HepG2 (cell line): ENCODE results near the gene C10orf67. TPM values are rescaled to one million over a fixed set of nuclear protein-coding genes. Genes with fewer than 3 reads are reported as not detected.

Experiments
- ATAC-seq: fragments of 200-7000 bp; cut with Tn5 transposase; 3 replicates; pipeline ENCODE4 v1.9.1; 2020; ENCODE audit warnings: mild to moderate bottlenecking, moderate library complexity
- BruUV-seq: library from RNA; stranded (reverse); fragments of 400-500 nt; replicated peaks from 2 replicates; lab custom pipeline; 2021; lab: Mats Ljungman, UMichigan
- CTCF ChIA-PET: fragments of 300-600 bp; formaldehyde crosslinking; extraction: SDS; loops from one replicate; lab custom pipeline; 2021; ENCODE audit warnings: low total read pairs, inconsistent platforms, low intra/inter-chr PET ratio; lab: Yijun Ruan, JAX
- POLR2A ChIA-PET: fragments of 350-600 bp; sonication (Branson Sonifier 250); formaldehyde crosslinking; loops from one replicate; lab custom pipeline; 2020; ENCODE audit warnings: antibody characterized with exemption, inconsistent platforms; lab: Yijun Ruan, JAX
- DNase-seq: peaks from one replicate; pipeline ENCODE4 v3.0.0-alpha.2; 2015; ENCODE audit warnings: low spot score
- FAIRE-seq: peaks from 3 replicates; lab custom pipeline; 2011; peaks lifted over from hg19 to GRCh38; lab: Jason Lieb, UNC
- H2AFZ ChIP-seq: one replicate; pipeline ENCODE4 v1.6.1; 2011; ENCODE audit warnings: low read length, inconsistent platforms
- H3K27ac ChIP-seq: fragments of 300-600 bp; 3 replicates; pipeline ENCODE4 v1.8.0; 2011; ENCODE audit warnings: mixed run types, mild to moderate bottlenecking, mixed read lengths, low read length, inconsistent platforms; ENCODE audit not compliant: insufficient read depth; ENCODE audit errors: extremely low read length
- H3K27me3 ChIP-seq, 2 experiments: fragments of 200-600 bp in 1 of 2; 2 replicates in 1 of 2; 3 replicates in 1 of 2; pipeline versions ENCODE4 v1.6.0 to v1.8.0; 2011; ENCODE audit warnings: low read length in 2 of 2, mild to moderate bottlenecking in 2 of 2, moderate library complexity in 2 of 2, inconsistent platforms in 1 of 2; ENCODE audit not compliant: insufficient read depth in 2 of 2, control insufficient read depth in 1 of 2
- H3K36me3 ChIP-seq, 2 experiments: fragments of 200-600 bp in 1 of 2; replicated peaks in 1 of 2; 2 replicates in 1 of 2; 3 replicates in 1 of 2; pipeline versions ENCODE4 v1.5.1 to v1.8.0; 2011; ENCODE audit warnings: low read length in 2 of 2, inconsistent platforms in 1 of 2; ENCODE audit not compliant: insufficient read depth in 2 of 2, control insufficient read depth in 1 of 2
- H3K4me1 ChIP-seq: 2 replicates; pipeline ENCODE4 v1.5.1; 2012; ENCODE audit warnings: low read length, inconsistent platforms; ENCODE audit not compliant: insufficient read depth
- H3K4me2 ChIP-seq: 2 replicates; pipeline ENCODE4 v1.6.0; 2011; ENCODE audit warnings: low read depth, low read length, inconsistent platforms
- H3K4me3 ChIP-seq, 3 experiments: fragments of 200-600 bp in 1 of 3; sonication (generic), shearing (Covaris generic) in 1 of 3; replicated peaks in 1 of 3; 2 replicates each; pipeline ENCODE4 v1.5.1; 2011 to 2016; ENCODE audit warnings: low read length in 3 of 3, inconsistent platforms in 2 of 3, low read depth in 2 of 3, mild to moderate bottlenecking in 2 of 3, control low read depth in 1 of 3, mixed read lengths in 1 of 3; ENCODE audit not compliant: insufficient read depth in 1 of 3
- H3K79me2 ChIP-seq: one replicate; pipeline ENCODE4 v1.6.1; 2011; ENCODE audit warnings: low read length, inconsistent platforms; ENCODE audit not compliant: insufficient read depth
- H3K9ac ChIP-seq: 2 replicates; pipeline ENCODE4 v1.6.0; 2011; ENCODE audit warnings: mild to moderate bottlenecking, low read depth, low read length, inconsistent platforms; ENCODE audit not compliant: insufficient read depth
- H3K9me3 ChIP-seq: 2 replicates; pipeline ENCODE4 v1.5.1; 2012; ENCODE audit warnings: mild to moderate bottlenecking, low read length
- H4K20me1 ChIP-seq: 2 replicates; pipeline ENCODE4 v1.6.0; 2011; ENCODE audit warnings: inconsistent platforms, mild to moderate bottlenecking, low read length, moderate library complexity; ENCODE audit not compliant: insufficient read depth
- ARNTL ChIP-seq: sonication (generic); formaldehyde crosslinking; IDR thresholded peaks from 2 replicates; pipeline ENCODE4 v1.4.0; 2020; ENCODE audit warnings: mild to moderate bottlenecking, missing genetic modification reagents
- CEBPG ChIP-seq: IDR thresholded peaks from 2 replicates; pipeline ENCODE4 v1.6.1; 2016
- DNMT3B ChIP-seq: conservative IDR thresholded peaks from 2 replicates; pipeline ENCODE4 v1.6.1; 2016; ENCODE audit warnings: missing biosample characterization, control low read depth
- HDAC2 ChIP-seq: sonication (generic); formaldehyde crosslinking; IDR thresholded peaks from 2 replicates; pipeline ENCODE4 v1.4.0; 2020; ENCODE audit warnings: missing genetic modification reagents
- MAFF ChIP-seq: IDR thresholded peaks from 2 replicates; pipeline ENCODE4 v1.6.1; 2011; ENCODE audit warnings: low read depth, low read length, improper control_type of control experiment
- MBD4 ChIP-seq: IDR thresholded peaks from 2 replicates; pipeline ENCODE4 v1.6.1; 2012; ENCODE audit warnings: low read length, inconsistent platforms, borderline replicate concordance
- NFE2L2 ChIP-seq: fragments of 150-350 bp; IDR thresholded peaks from 2 replicates; pipeline ENCODE4 v1.6.1; 2014; ENCODE audit warnings: low read length
- NONO ChIP-seq, 2 experiments: fragments of 450-650 bp in 1 of 2; sonication (generic) in 1 of 2; formaldehyde crosslinking in 1 of 2; IDR thresholded peaks in 1 of 2; conservative IDR thresholded peaks in 1 of 2; 2 replicates each; pipeline versions ENCODE4 v1.6.1 to v1.8.0; 2017 to 2022; ENCODE audit warnings: mild to moderate bottlenecking in 1 of 2, missing genetic modification reagents in 1 of 2, moderate library complexity in 1 of 2
- POLR2G ChIP-seq: fragments of 200-400 bp; formaldehyde crosslinking; IDR thresholded peaks from 2 replicates; pipeline ENCODE4 v1.6.1; 2018; ENCODE audit warnings: mild to moderate bottlenecking, low read depth, low read length, moderate library complexity
- RBFOX2 ChIP-seq: fragments of 200-400 bp; formaldehyde crosslinking; IDR thresholded peaks from 2 replicates; pipeline ENCODE4 v1.6.1; 2017; ENCODE audit warnings: low read depth, mild to moderate bottlenecking, low read length
- RXRB ChIP-seq: IDR thresholded peaks from 2 replicates; pipeline ENCODE4 v1.6.1; 2016; ENCODE audit warnings: borderline replicate concordance, missing genetic modification reagents, missing compliant biosample characterization
- SOX5 ChIP-seq: IDR thresholded peaks from 2 replicates; pipeline ENCODE4 v1.6.1; 2016; ENCODE audit warnings: borderline replicate concordance
- ZKSCAN5 ChIP-seq: sonication (generic); formaldehyde crosslinking; IDR thresholded peaks from 2 replicates; pipeline ENCODE4 v1.5.1; 2020; ENCODE audit warnings: mild to moderate bottlenecking, missing genetic modification reagents
- ZNF207 ChIP-seq: fragments of 450-650 bp; IDR thresholded peaks from 2 replicates; pipeline ENCODE4 v1.6.1; 2016; ENCODE audit warnings: antibody characterized with exemption, borderline replicate concordance
- ZNF335 ChIP-seq: sonication (generic); formaldehyde crosslinking; IDR thresholded peaks from 2 replicates; pipeline ENCODE4 v1.4.0; 2020; ENCODE audit warnings: missing genetic modification reagents
- ZNF530 ChIP-seq: sonication (generic); formaldehyde crosslinking; IDR thresholded peaks from 2 replicates; pipeline ENCODE4 v1.5.0; 2020; ENCODE audit warnings: low read depth, mild to moderate bottlenecking, missing genetic modification reagents
- ZNF644 ChIP-seq: IDR thresholded peaks from 2 replicates; pipeline ENCODE4 v1.6.1; 2016; ENCODE audit warnings: low read depth
- ZNF768 ChIP-seq: sonication (generic); formaldehyde crosslinking; IDR thresholded peaks from 2 replicates; pipeline ENCODE4 v1.4.0; 2020; ENCODE audit warnings: missing genetic modification reagents
- ZNF788 ChIP-seq: sonication (generic); formaldehyde crosslinking; IDR thresholded peaks from 2 replicates; pipeline ENCODE4 v1.5.0; 2020; ENCODE audit warnings: mild to moderate bottlenecking, missing genetic modification reagents, borderline replicate concordance
- WGBS: methylation state at CpG from one replicate; pipeline ENCODE4 v1.1.6; 2017; ENCODE audit warnings: low lambda C conversion rate; 5-methylcytosine and 5-hydroxymethylcytosine counted together
- in situ Hi-C: cut with HindIII; loops from 2 replicates; pipeline ENCODE4 v1.10.0; 2017; ENCODE audit warnings: low pct_unique_long_range_greater_than_20kb; ENCODE audit not compliant: extremely low pct_ligation_motif_present
- intact Hi-C: fragments of 100-400 bp; cut with micrococcal nuclease; formaldehyde crosslinking; loops from one replicate; pipeline ENCODE4 v1.10.0; 2022; ENCODE audit not compliant: unreplicated experiment
- polyA plus RNA-seq, 8 experiments: library from polyadenylated mRNA; depleted of rRNA in 3 of 8; stranded (reverse) in 7 of 8; unstranded in 1 of 8; fragments of >200 nt; fragmentation: Illumina TruSeq in 4 of 8; extraction: Trizol in 4 of 8; gene quantifications; 2 replicates each; pipeline versions ENCODE4 v1.2.1 to v1.2.3, GENCODE V29; 2011 to 2016; ENCODE audit warnings: low read depth in 4 of 8, missing spikeins in 1 of 8, mixed read lengths in 1 of 8; ENCODE audit not compliant: insufficient read depth in 1 of 8
- total RNA-seq, 5 experiments: library from RNA; depleted of rRNA; stranded (reverse); fragments of >200 nt; fragmentation: Illumina TruSeq; extraction: Trizol; gene quantifications; 2 replicates each; pipeline ENCODE4 v1.2.3, GENCODE V29; 2016; ENCODE audit warnings: low read depth in 1 of 5
- TF ChIP-seq, protein P1 (sequence below): sonication (generic); formaldehyde crosslinking; IDR thresholded peaks from 2 replicates; pipeline ENCODE4 v1.4.0; 2020; ENCODE audit warnings: missing genetic modification reagents, mild to moderate bottlenecking, borderline replicate concordance
- TF ChIP-seq, protein P2 (sequence below): sonication (generic); formaldehyde crosslinking; IDR thresholded peaks from 2 replicates; pipeline ENCODE4 v1.4.0; 2020; ENCODE audit warnings: missing genetic modification reagents
- TF ChIP-seq, protein P3 (sequence below): IDR thresholded peaks from 2 replicates; pipeline ENCODE4 v1.6.1; 2018; ENCODE audit warnings: missing genetic modification reagents

The C10orf67 gene
- total and polyA plus RNA-seq, 2 of the 13 experiments (the other 11 are each of a cell fraction or from before 2014, with no cell fraction given) = not detected

DNA sequence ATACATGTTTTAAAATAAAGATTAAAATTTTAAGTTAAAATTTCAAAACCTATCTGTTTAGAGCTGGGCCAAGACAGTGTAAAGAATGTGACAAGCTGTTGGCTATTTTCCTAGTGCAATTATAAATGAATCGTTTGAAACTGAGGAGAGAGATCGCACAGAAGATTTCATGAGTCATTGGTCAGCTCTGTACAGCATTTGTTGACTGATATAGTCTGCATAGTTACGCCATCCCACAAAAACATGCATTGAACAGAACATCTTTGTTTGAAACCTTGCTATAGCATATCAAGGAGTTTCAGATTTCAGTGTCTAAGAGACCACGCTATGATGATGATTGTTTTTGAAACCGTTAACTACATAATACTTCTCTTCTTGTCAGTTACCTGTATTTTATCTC lies 1.3 kb upstream of the C10orf67 start:
- H3K27ac ChIP-seq = peak overlapping the region; percentile 40
- FAIRE-seq = peak; percentile 84
- BruUV-seq = no TSS peak
- DNase-seq = peak; percentile 94
- H3K36me3 ChIP-seq = no peaks in the 10 kb centered on the region
- H3K9ac ChIP-seq = 0 out of 2 replicates have a peak overlapping the region, but pooled peaks have one; percentile 10
- WGBS = under 1% methylated on average over 5 of the region's 5 CpGs
- H3K4me1 ChIP-seq = peaks cover 35% of the 10 kb centered on the region
- no peaks in the 10 kb centered on the region for H4K20me1 ChIP-seq
- H3K4me3 ChIP-seq = peak overlapping the region in 1 of 3 experiments; percentile 9; a peak in 1 of 6 replicates
- peak overlapping the region; percentile 3; the same call in 1 of the 2 replicates for H3K4me2 ChIP-seq
- peaks cover 2 to 6% of the 10 kb centered on the region in 2 experiments; a peak in 2 of 5 replicates for H3K27me3 ChIP-seq
- no peak overlapping the region for H2AFZ ChIP-seq
- in situ Hi-C loops (no loop called here), intact Hi-C loops (loop anchor here (5.0 kb wide), 1 partner anchor 91 kb away; the partner anchor contains the start of gene OTUD1)
- peak; percentile 92 for ATAC-seq
- ChIA-PET CTCF (no interaction called here), POLR2A (no interaction called here)
- H3K9me3 ChIP-seq = no peaks in the 10 kb centered on the region
- no peaks in the 10 kb centered on the region for H3K79me2 ChIP-seq
- TF ChIP-seq ZNF207 (no peak), RBFOX2 (no peak), ZNF644 (CRISPR knock-in tag) (0 out of 2 replicates have a peak, but pooled peaks have one; percentile 22), MBD4 (no peak), ZNF335 (CRISPR knock-in tag) (no peak), POLR2G (no peak), ARNTL (CRISPR knock-in tag) (no peak), ZNF530 (CRISPR knock-in tag) (no peak), ZNF788 (CRISPR knock-in tag) (no peak), DNMT3B (CRISPR knock-in tag) (no peak), HDAC2 (peak; percentile 50; the same call in 1 of the 2 replicates), RXRB (CRISPR knock-in tag) (peak; percentile 59; the same call in 1 of the 2 replicates), ZNF768 (CRISPR knock-in tag) (no peak), CEBPG (CRISPR knock-in tag) (peak; percentile 84), ZKSCAN5 (CRISPR knock-in tag) (no peak), MAFF (0 out of 2 replicates have a peak, but pooled peaks have one; percentile 9), SOX5 (CRISPR knock-in tag) (peak; percentile 65; the same call in 1 of the 2 replicates), NONO (IDR thresholded peaks at IDR 0.05) (no peak), NONO (CRISPR knock-in tag; conservative IDR thresholded peaks at IDR 0.05) (no peak), NFE2L2 (peak; percentile 57; the same call in 1 of the 2 replicates)
- TF ChIP-seq, protein P1, sequence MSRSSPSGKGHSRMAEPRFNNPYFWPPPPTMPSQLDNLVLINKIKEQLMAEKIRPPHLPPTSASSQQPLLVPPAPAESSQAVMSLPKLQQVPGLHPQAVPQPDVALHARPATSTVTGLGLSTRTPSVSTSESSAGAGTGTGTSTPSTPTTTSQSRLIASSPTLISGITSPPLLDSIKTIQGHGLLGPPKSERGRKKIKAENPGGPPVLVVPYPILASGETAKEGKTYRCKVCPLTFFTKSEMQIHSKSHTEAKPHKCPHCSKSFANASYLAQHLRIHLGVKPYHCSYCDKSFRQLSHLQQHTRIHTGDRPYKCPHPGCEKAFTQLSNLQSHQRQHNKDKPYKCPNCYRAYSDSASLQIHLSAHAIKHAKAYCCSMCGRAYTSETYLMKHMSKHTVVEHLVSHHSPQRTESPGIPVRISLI (CRISPR knock-in tag) = no peak
- TF ChIP-seq, protein P2, sequence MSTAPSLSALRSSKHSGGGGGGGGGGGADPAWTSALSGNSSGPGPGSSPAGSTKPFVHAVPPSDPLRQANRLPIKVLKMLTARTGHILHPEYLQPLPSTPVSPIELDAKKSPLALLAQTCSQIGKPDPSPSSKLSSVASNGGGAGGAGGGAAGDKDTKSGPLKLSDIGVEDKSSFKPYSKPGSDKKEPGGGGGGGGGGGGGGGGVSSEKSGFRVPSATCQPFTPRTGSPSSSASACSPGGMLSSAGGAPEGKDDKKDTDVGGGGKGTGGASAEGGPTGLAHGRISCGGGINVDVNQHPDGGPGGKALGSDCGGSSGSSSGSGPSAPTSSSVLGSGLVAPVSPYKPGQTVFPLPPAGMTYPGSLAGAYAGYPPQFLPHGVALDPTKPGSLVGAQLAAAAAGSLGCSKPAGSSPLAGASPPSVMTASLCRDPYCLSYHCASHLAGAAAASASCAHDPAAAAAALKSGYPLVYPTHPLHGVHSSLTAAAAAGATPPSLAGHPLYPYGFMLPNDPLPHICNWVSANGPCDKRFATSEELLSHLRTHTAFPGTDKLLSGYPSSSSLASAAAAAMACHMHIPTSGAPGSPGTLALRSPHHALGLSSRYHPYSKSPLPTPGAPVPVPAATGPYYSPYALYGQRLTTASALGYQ = no peak
- TF ChIP-seq, protein P3, sequence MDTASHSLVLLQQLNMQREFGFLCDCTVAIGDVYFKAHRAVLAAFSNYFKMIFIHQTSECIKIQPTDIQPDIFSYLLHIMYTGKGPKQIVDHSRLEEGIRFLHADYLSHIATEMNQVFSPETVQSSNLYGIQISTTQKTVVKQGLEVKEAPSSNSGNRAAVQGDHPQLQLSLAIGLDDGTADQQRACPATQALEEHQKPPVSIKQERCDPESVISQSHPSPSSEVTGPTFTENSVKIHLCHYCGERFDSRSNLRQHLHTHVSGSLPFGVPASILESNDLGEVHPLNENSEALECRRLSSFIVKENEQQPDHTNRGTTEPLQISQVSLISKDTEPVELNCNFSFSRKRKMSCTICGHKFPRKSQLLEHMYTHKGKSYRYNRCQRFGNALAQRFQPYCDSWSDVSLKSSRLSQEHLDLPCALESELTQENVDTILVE (CRISPR knock-in tag) = no peak
